ENCODE measurements around the gene MAP3K4.

DNA sequence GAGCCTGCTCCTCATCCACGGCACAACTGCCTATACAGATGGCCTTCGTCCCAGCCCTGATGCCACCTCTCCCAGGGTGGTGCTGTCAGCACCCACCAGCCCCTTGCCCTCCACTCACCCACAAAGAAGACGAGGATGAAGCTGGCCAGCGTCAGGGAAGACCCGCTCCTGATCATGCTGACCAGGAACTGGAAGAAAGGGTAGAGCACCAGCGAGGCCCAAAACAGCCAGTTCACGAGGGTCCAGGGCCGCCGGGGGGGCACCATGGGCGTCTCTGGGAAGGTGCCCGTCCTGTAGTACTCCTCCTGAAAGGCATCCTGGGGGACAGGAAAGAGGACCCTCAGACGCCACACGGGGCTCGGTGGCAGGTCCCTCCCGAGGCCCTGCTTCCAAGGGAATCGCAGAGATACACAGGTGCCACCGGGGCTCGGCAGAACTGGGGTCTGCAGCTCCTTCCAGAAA is 147.8 kb downstream of the MAP3K4 start:
- TF ChIP-seq FOXM1 (IDR thresholded peaks at IDR 0.05; ENCODE audit: borderline replicate concordance) (no peak), SP1 (IDR thresholded peaks at IDR 0.05) (no peak), FOXA1 (IDR thresholded peaks at IDR 0.05) (no peak), BHLHE40 (IDR thresholded peaks at IDR 0.05; ENCODE audit: borderline replicate concordance) (no peak)
